ENCODE data around the gene SEMA3B.

GRCh38 chr3:50279255-50280016 is 10.5 kb downstream of the SEMA3B start:
- TF ChIP-seq, protein P1, sequence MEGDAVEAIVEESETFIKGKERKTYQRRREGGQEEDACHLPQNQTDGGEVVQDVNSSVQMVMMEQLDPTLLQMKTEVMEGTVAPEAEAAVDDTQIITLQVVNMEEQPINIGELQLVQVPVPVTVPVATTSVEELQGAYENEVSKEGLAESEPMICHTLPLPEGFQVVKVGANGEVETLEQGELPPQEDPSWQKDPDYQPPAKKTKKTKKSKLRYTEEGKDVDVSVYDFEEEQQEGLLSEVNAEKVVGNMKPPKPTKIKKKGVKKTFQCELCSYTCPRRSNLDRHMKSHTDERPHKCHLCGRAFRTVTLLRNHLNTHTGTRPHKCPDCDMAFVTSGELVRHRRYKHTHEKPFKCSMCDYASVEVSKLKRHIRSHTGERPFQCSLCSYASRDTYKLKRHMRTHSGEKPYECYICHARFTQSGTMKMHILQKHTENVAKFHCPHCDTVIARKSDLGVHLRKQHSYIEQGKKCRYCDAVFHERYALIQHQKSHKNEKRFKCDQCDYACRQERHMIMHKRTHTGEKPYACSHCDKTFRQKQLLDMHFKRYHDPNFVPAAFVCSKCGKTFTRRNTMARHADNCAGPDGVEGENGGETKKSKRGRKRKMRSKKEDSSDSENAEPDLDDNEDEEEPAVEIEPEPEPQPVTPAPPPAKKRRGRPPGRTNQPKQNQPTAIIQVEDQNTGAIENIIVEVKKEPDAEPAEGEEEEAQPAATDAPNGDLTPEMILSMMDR (IDR thresholded peaks at IDR 0.05; ENCODE audit: low read length), result no peak
- no peak for TF ChIP-seq EZH2phosphoT487 (IDR thresholded peaks at IDR 0.05; ENCODE audit: low read length)
